Measurements from ENCODE around the gene SPINK7.

GRCh38 chr5:148364343-148364742 lies 52.1 kb downstream of the SPINK7 start:
- TF ChIP-seq CTCF (conservative IDR thresholded peaks at IDR 0.05; ENCODE audit: low read depth, low read length) (no peak), POLR2A (IDR thresholded peaks at IDR 0.05; ENCODE audit: low read depth, low read length) (no peak), RFX5 (IDR thresholded peaks at IDR 0.05; ENCODE audit: low read depth, low read length) (no peak)
